HUES64 (cell line): ENCODE results near the gene STXBP6.

Experiments
- H3K27ac ChIP-seq: 2 replicates; pipeline ENCODE4 v1.7.0; 2013; ENCODE audit warnings: low read depth, low read length, inconsistent platforms
- H3K27me3 ChIP-seq: 2 replicates; pipeline ENCODE4 v1.6.1; 2013; ENCODE audit warnings: mild to moderate bottlenecking, low read length; ENCODE audit not compliant: insufficient read depth
- H3K36me3 ChIP-seq: 2 replicates; pipeline ENCODE4 v1.6.1; 2013; ENCODE audit warnings: mild to moderate bottlenecking, low read length; ENCODE audit not compliant: insufficient read depth
- H3K4me1 ChIP-seq: 2 replicates; pipeline ENCODE4 v1.6.1; 2013; ENCODE audit warnings: mild to moderate bottlenecking, low read length, moderate library complexity; ENCODE audit not compliant: insufficient read depth
- H3K4me3 ChIP-seq: 2 replicates; pipeline ENCODE4 v1.5.1; 2013; ENCODE audit warnings: mild to moderate bottlenecking, low read length, moderate library complexity
- H3K9ac ChIP-seq: 2 replicates; pipeline ENCODE4 v1.6.1; 2013; ENCODE audit warnings: mild to moderate bottlenecking, low read depth, low read length
- H3K9me3 ChIP-seq: 2 replicates; pipeline ENCODE4 v1.6.1; 2013; ENCODE audit warnings: low read depth, low read length; ENCODE audit not compliant: insufficient read depth
- WGBS: fragments of 150-250, 120-280 bp; methylation state at CpG from one replicate; pipeline ENCODE4 v1.1.7; 2013; ENCODE audit warnings: missing lambda C conversion rate; 5-methylcytosine and 5-hydroxymethylcytosine counted together

STXBP6 gene

DNA sequence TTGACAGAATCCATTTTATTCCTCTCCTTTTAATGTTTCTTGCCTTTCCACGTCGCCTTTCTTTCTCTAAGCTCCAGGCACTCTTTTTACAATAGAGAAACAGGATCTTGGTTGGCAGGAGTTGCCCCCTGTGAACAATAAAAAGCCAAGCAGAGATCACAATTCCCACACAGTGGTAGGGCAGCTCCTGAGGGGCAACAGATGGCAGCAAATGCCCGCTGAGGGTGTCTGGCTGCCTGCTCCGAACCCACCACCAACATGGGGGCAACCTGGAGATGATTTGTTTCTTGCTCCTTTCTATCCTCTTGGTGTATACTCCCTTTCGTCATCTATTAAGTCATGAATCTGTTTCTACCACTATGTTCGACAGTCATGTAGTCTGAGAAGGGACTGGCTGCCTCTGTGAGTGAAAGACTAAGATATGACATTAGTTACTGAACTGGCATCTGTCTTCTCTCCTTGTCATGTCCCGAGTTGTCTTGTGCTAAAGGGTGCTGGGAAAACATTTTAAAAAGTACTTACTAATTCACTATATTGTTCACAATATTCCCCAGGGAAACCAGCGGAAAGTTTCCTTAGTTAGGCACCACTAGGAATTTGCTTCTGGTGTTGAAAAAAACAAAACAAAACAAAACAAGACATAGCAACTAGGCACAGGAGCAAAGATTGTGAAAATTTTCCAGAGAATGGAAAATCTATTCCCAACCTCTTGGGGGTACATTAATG lies 170.1 kb downstream of the STXBP6 start:
- no peaks in the 10 kb centered on the region for H3K36me3 ChIP-seq
- no peak overlapping the region for H3K4me3 ChIP-seq
- H3K27me3 ChIP-seq: no peaks in the 10 kb centered on the region
- 95% methylated on average over 7 of the region's 8 CpGs for WGBS
- no peaks in the 10 kb centered on the region for H3K9me3 ChIP-seq
- no peak overlapping the region for H3K9ac ChIP-seq
- peaks cover 4% of the 10 kb centered on the region; the same call in 1 of the 2 replicates for H3K4me1 ChIP-seq
- H3K27ac ChIP-seq: no peak overlapping the region

- Histone ChIP-seq H3K4me3 (no peak overlapping the region), H3K36me3 (no peaks in the 10 kb centered on the region), H3K27ac (no peak overlapping the region), H3K27me3 (no peaks in the 10 kb centered on the region), H3K9me3 (no peaks in the 10 kb centered on the region), H3K4me1 (peaks cover 4% of the 10 kb centered on the region; the same call in 1 of the 2 replicates), H3K9ac (no peak overlapping the region)
- 88% methylated on average over 1 of the region's 1 CpG for whole genome bisulfite sequencing
Observed at GRCh38 chr14:24876996-24877395, 173.0 kb downstream of the STXBP6 start.

DNA sequence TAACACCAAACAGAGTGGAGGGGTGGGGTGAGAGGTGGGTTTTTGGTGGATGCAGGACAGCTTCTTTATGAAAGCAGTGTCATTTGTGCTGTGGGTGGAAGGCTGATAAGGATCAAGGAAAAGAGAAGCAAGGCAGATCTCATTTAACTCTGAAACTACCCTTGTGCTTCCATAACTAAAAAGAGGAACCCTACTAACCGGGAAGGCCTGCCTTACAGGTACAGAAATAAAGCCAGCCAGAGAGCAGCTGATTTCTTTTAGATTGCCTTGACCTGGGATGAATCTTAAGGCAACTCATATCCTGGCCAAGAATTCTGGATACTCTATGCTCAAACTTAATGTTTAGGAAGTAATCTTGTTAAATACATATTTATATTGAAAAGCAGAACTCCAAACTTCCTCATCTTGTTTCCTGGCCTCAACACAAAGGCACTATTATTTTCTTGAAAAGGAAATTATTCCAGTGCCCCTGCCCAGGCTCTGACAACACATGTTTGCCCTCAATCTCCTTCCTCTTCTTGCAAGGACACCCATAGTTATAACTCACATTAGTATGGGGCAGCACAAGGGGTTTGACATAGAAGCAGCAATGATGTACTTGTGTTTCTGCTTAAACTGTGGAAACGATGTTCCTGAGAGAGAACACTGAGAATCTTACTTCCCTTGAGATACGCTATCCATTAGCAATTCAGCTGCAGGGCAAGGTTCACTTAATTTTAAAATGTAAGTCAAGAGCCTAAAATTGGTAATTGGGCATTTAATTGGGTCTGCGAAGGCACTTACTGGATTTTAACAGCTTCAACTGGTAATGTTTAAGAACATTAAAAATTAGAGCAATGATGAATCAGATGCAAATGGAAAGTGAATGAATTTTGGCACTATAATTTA lies 173.7 kb downstream of the STXBP6 start:
- Histone ChIP-seq H3K4me1 (peaks cover 4% of the 10 kb centered on the region; the same call in 1 of the 2 replicates), H3K27ac (no peak overlapping the region), H3K9me3 (no peaks in the 10 kb centered on the region), H3K36me3 (no peaks in the 10 kb centered on the region), H3K27me3 (no peaks in the 10 kb centered on the region), H3K9ac (no peak overlapping the region), H3K4me3 (no peak overlapping the region)
- WGBS: 92% methylated on average over 4 of the region's 4 CpGs

DNA sequence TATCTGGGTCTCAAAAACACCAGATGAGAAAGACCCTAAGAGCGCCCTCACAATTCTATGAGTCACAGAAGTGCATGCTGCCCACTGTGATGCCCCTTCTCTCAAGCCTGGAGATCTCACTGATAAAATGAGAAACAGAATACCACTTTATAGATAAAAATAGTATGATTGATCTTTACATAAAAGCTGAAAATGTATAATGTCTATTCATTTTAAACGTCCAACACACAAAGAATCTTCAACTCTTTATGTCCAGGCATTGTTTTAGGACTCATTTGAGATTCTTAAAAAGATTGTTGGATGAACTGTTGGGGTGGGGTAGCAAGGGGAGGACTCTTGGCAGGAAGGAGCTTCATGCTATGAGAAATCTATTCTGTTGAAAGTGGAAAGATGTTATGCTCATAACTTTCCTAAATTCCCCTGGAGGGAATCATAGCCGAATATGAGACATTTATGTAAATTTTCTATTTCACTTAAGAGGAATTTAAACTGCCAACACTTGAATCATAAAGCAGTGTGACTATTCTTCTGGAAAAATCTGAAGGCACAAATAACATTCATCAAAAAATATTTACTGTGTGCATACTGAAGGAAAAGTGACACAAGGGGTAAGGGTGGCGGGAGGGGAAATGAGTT lies 174.6 kb downstream of the STXBP6 start:
- H3K27ac ChIP-seq: no peak overlapping the region
- 92% methylated on average over 2 of the region's 4 CpGs for WGBS
- H3K4me1 ChIP-seq: peaks cover 4% of the 10 kb centered on the region; the same call in 1 of the 2 replicates
- H3K9me3 ChIP-seq: no peaks in the 10 kb centered on the region
- H3K36me3 ChIP-seq: no peaks in the 10 kb centered on the region
- H3K27me3 ChIP-seq: no peaks in the 10 kb centered on the region
- H3K4me3 ChIP-seq: no peak overlapping the region
- H3K9ac ChIP-seq: no peak overlapping the region

DNA sequence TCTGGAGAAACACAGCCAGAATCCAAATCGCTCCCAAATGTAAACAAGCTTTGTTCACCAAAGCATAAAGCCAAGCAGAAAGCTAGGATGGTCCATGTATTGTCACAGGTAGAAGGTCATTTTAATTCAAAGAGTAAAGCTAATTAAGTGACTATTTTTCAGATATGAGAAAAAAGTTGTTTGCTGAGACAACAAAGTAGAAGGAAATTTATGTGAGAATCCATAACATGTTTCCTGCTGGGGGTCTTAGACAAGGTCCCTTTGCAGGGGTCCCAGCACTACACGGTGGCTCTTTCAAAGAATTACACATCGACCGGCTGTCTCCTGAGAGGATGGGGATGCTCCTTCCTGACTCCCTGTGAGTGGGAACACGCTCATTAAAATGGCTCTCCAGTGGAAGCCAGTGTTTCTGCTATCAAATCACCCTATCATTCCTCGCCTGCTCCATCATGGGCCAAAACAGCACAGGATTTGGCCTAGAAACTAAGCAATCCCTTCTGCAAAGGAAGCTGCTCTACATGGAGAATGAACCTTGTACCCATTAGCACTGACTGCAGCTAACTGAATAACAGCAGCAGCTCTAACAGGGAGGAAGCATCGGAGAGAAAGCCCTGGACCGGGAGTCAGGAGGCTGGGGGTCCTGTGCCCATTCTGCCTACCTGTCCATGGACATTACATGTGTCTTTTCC lies 175.3 kb downstream of the STXBP6 start:
- no peak overlapping the region for H3K4me3 ChIP-seq
- H3K27me3 ChIP-seq: no peaks in the 10 kb centered on the region
- no peaks in the 10 kb centered on the region for H3K9me3 ChIP-seq
- peaks cover 3% of the 10 kb centered on the region; the same call in 1 of the 2 replicates for H3K4me1 ChIP-seq
- WGBS: 94% methylated on average over 8 of the region's 8 CpGs
- no peaks in the 10 kb centered on the region for H3K36me3 ChIP-seq
- no peak overlapping the region for H3K9ac ChIP-seq
- no peak overlapping the region for H3K27ac ChIP-seq

DNA sequence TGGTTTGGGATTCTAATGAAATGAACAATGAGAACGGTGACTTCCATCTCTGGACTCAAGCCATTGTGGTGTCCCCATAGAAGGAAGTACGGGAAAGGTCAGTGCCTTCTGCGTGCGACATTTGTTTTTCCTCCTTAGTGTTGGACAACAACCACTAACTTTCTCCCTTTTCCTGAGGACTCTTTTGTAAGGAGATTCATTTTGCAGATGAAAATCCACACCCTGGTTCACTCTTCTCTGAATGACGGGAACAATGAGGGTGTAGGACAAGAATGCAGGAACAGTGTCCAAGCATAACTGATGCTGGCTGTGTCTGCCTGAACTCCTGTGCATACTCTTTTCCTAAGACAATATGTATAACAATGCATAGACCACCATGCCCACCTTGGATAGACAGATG lies 176.4 kb downstream of the STXBP6 start:
- no peaks in the 10 kb centered on the region for H3K36me3 ChIP-seq
- no peaks in the 10 kb centered on the region for H3K27me3 ChIP-seq
- H3K27ac ChIP-seq: no peak overlapping the region
- no peak overlapping the region for H3K9ac ChIP-seq
- no peaks in the 10 kb centered on the region for H3K4me1 ChIP-seq
- no peaks in the 10 kb centered on the region for H3K9me3 ChIP-seq
- 97% methylated on average over 5 of the region's 5 CpGs for WGBS
- no peak overlapping the region for H3K4me3 ChIP-seq

- H3K9me3 ChIP-seq: no peaks in the 10 kb centered on the region
- no peaks in the 10 kb centered on the region for H3K4me1 ChIP-seq
- H3K27me3 ChIP-seq: no peaks in the 10 kb centered on the region
- no peaks in the 10 kb centered on the region for H3K36me3 ChIP-seq
- no peak overlapping the region for H3K9ac ChIP-seq
- 88% methylated on average over 4 of the region's 4 CpGs for WGBS
- H3K4me3 ChIP-seq: no peak overlapping the region
- H3K27ac ChIP-seq: no peak overlapping the region
Observed at GRCh38 chr14:24870949-24871701, 178.8 kb downstream of the STXBP6 start.

DNA sequence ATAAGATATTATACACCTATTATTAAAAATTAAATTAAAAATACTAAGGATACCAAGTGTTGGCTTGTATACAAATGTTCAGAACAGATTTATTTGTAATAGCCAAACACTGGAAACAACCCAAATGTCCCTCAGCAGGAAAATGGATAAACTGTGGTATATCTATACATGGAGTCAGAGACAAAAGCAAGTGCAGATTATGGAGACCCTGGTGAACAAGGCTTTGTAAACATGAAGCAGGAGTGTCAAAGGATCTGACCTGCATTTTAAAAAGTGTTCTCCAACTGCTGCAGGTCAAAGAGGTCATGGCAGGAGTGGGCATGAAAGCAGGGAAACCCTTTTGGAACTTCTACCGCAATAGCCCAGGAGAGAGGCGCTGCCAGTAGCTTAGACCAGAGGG lies 181.6 kb downstream of the STXBP6 start:
- H3K27ac ChIP-seq: no peak overlapping the region
- no peaks in the 10 kb centered on the region for H3K27me3 ChIP-seq
- whole genome bisulfite sequencing: 93% methylated on average over 2 of the region's 2 CpGs
- no peaks in the 10 kb centered on the region; the same call in 1 of the 2 replicates for H3K4me1 ChIP-seq
- no peak overlapping the region for H3K9ac ChIP-seq
- H3K36me3 ChIP-seq: no peaks in the 10 kb centered on the region
- H3K4me3 ChIP-seq: no peak overlapping the region
- no peaks in the 10 kb centered on the region for H3K9me3 ChIP-seq

GRCh38 chr14:24866067-24866639 lies 183.8 kb downstream of the STXBP6 start:
- Histone ChIP-seq H3K9ac (no peak overlapping the region), H3K4me3 (no peak overlapping the region), H3K36me3 (no peaks in the 10 kb centered on the region), H3K27me3 (no peaks in the 10 kb centered on the region), H3K9me3 (no peaks in the 10 kb centered on the region), H3K27ac (no peak overlapping the region), H3K4me1 (no peaks in the 10 kb centered on the region; the same call in 1 of the 2 replicates)
- WGBS: 100% methylated on average over 1 of the region's 1 CpG
